ENCODE data around the gene MRGPRD. TPM values are rescaled to one million over a fixed set of nuclear protein-coding genes. Genes with fewer than 3 reads are reported as not detected.

MRGPRD gene
- total and polyA plus RNA-seq, 2 experiments from 2014 or later: not detected

DNA sequence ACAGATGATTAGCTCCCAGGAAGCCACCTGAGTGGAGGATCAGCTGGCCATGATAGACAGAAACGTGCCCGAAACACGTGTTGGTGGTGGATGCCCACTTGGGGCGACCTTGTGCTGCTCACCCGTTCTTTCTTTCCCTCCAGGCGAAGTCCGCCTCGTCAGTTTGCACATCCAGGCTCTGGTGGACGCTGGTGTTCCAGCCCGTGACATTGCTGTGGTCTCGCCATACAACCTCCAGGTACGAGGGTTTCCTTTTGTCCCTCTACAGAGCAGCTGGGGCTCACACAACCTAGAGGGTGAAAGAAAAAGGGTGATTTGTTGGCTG, 46.5 kb downstream of the MRGPRD start:
- no peak overlapping the region for H3K27ac Mint-ChIP-seq
- H3K4me3 Mint-ChIP-seq: no peak overlapping the region
- no peak overlapping the region for H3K27ac ChIP-seq (ENCODE audit: low read depth)
- no peaks in the 10 kb centered on the region for H3K79me2 ChIP-seq (replicated peaks; ENCODE audit: insufficient read depth)
- H4K20me1 ChIP-seq (replicated peaks; ENCODE audit: insufficient read depth): no peaks in the 10 kb centered on the region
- no peaks in the 10 kb centered on the region for H3K9me2 ChIP-seq (ENCODE audit: insufficient read depth)
- H3K4me2 ChIP-seq: no peak overlapping the region
- H3F3A ChIP-seq (replicated peaks; ENCODE audit: low read depth): no peaks in the 10 kb centered on the region
- H3K4me3 ChIP-seq: no peak overlapping the region
- TF ChIP-seq, protein P1, sequence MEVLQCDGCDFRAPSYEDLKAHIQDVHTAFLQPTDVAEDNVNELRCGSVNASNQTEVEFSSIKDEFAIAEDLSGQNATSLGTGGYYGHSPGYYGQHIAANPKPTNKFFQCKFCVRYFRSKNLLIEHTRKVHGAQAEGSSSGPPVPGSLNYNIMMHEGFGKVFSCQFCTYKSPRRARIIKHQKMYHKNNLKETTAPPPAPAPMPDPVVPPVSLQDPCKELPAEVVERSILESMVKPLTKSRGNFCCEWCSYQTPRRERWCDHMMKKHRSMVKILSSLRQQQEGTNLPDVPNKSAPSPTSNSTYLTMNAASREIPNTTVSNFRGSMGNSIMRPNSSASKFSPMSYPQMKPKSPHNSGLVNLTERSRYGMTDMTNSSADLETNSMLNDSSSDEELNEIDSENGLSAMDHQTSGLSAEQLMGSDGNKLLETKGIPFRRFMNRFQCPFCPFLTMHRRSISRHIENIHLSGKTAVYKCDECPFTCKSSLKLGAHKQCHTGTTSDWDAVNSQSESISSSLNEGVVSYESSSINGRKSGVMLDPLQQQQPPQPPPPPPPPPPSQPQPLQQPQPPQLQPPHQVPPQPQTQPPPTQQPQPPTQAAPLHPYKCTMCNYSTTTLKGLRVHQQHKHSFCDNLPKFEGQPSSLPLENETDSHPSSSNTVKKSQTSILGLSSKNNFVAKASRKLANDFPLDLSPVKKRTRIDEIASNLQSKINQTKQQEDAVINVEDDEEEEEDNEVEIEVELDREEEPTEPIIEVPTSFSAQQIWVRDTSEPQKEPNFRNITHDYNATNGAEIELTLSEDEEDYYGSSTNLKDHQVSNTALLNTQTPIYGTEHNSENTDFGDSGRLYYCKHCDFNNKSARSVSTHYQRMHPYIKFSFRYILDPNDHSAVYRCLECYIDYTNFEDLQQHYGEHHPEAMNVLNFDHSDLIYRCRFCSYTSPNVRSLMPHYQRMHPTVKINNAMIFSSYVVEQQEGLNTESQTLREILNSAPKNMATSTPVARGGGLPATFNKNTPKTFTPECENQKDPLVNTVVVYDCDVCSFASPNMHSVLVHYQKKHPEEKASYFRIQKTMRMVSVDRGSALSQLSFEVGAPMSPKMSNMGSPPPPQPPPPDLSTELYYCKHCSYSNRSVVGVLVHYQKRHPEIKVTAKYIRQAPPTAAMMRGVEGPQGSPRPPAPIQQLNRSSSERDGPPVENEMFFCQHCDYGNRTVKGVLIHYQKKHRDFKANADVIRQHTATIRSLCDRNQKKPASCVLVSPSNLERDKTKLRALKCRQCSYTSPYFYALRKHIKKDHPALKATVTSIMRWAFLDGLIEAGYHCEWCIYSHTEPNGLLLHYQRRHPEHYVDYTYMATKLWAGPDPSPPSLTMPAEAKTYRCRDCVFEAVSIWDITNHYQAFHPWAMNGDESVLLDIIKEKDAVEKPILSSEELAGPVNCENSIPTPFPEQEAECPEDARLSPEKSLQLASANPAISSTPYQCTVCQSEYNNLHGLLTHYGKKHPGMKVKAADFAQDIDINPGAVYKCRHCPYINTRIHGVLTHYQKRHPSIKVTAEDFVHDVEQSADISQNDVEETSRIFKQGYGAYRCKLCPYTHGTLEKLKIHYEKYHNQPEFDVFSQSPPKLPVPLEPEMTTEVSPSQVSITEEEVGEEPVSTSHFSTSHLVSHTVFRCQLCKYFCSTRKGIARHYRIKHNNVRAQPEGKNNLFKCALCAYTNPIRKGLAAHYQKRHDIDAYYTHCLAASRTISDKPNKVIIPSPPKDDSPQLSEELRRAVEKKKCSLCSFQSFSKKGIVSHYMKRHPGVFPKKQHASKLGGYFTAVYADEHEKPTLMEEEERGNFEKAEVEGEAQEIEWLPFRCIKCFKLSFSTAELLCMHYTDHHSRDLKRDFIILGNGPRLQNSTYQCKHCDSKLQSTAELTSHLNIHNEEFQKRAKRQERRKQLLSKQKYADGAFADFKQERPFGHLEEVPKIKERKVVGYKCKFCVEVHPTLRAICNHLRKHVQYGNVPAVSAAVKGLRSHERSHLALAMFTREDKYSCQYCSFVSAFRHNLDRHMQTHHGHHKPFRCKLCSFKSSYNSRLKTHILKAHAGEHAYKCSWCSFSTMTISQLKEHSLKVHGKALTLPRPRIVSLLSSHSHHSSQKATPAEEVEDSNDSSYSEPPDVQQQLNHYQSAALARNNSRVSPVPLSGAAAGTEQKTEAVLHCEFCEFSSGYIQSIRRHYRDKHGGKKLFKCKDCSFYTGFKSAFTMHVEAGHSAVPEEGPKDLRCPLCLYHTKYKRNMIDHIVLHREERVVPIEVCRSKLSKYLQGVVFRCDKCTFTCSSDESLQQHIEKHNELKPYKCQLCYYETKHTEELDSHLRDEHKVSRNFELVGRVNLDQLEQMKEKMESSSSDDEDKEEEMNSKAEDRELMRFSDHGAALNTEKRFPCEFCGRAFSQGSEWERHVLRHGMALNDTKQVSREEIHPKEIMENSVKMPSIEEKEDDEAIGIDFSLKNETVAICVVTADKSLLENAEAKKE (CRISPR knock-in tag; IDR thresholded peaks at IDR 0.05): no peak
- TF ChIP-seq, protein P2, sequence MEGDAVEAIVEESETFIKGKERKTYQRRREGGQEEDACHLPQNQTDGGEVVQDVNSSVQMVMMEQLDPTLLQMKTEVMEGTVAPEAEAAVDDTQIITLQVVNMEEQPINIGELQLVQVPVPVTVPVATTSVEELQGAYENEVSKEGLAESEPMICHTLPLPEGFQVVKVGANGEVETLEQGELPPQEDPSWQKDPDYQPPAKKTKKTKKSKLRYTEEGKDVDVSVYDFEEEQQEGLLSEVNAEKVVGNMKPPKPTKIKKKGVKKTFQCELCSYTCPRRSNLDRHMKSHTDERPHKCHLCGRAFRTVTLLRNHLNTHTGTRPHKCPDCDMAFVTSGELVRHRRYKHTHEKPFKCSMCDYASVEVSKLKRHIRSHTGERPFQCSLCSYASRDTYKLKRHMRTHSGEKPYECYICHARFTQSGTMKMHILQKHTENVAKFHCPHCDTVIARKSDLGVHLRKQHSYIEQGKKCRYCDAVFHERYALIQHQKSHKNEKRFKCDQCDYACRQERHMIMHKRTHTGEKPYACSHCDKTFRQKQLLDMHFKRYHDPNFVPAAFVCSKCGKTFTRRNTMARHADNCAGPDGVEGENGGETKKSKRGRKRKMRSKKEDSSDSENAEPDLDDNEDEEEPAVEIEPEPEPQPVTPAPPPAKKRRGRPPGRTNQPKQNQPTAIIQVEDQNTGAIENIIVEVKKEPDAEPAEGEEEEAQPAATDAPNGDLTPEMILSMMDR (conservative IDR thresholded peaks at IDR 0.05; ENCODE audit: low read depth in 2 of 2): 0 out of 4 replicates have a peak, but pooled peaks of 1 of the 2 experiments have one; percentile 23
- no peak for ATAC-seq
- no peak overlapping the region for H2AFZ ChIP-seq
- H3K4me1 ChIP-seq (ENCODE audit: insufficient read depth): no peaks in the 10 kb centered on the region
- peaks cover 4% of the 10 kb centered on the region; the same call in 1 of the 2 replicates for H3K36me3 ChIP-seq (ENCODE audit: insufficient read depth)
- DNase-seq (ENCODE audit: low spot score): no peak
- H3K9me3 Mint-ChIP-seq: no peaks in the 10 kb centered on the region
- peaks cover 8% of the 10 kb centered on the region for H3K27me3 Mint-ChIP-seq (ENCODE audit: insufficient read depth, low read depth, poor library complexity)
- no peaks in the 10 kb centered on the region for H3K4me1 Mint-ChIP-seq
- H3K27me3 ChIP-seq (ENCODE audit: insufficient read depth): no peaks in the 10 kb centered on the region
- peaks cover 29% of the 10 kb centered on the region for H3K36me3 Mint-ChIP-seq (ENCODE audit: low read depth)

DNA sequence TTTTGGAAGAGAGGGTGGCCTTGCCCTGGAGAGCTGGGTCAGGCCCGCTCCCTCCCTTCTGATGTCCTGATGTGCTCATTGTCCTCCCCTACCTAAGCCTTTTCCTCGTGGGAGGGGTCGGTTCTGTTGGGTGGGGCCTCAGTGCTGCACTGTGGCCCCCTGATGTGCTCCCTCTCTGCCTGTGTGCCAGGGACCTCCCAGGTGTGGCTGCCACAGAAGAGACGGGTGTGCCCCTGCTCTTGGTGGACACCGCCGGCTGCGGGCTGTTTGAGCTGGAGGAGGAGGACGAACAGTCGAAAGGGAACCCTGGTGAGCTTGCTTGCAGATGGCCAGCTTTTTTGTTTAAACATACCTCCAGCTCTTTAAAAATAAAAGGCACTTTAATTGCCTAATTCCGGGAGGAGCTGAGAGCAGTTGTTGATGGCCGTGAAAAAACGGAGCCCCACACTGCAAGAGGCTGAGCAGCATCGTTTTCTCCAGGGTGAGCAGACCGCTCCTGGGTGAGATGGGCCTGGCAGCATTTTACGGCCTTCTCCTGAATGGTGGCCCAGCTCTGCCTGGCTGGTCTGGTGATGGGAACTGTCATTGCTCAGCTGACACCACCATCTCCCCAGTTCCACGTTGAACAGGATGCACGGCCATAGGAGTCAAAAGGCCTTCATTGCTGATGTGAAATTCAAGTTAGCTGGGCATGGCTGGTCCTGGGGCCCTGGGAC, 47.0 kb downstream of the MRGPRD start:
- Mint-ChIP-seq H3K9me3 (no peaks in the 10 kb centered on the region), H3K27ac (no peak overlapping the region), H3K36me3 (ENCODE audit: low read depth) (peaks cover 33% of the 10 kb centered on the region), H3K4me1 (no peaks in the 10 kb centered on the region), H3K4me3 (no peak overlapping the region), H3K27me3 (ENCODE audit: insufficient read depth, low read depth, poor library complexity) (peaks cover 7% of the 10 kb centered on the region)
- Histone ChIP-seq H3K4me2 (no peak overlapping the region), H3K27me3 (ENCODE audit: insufficient read depth) (no peaks in the 10 kb centered on the region), H3K27ac (ENCODE audit: low read depth) (no peak overlapping the region), H3K9me2 (ENCODE audit: insufficient read depth) (no peaks in the 10 kb centered on the region), H3K36me3 (ENCODE audit: insufficient read depth) (peaks cover 4% of the 10 kb centered on the region; the same call in 1 of the 2 replicates), H2AFZ (no peak overlapping the region), H3F3A (replicated peaks; ENCODE audit: low read depth) (no peaks in the 10 kb centered on the region), H3K79me2 (replicated peaks; ENCODE audit: insufficient read depth) (no peaks in the 10 kb centered on the region), H4K20me1 (replicated peaks; ENCODE audit: insufficient read depth) (no peaks in the 10 kb centered on the region), H3K4me1 (ENCODE audit: insufficient read depth) (no peaks in the 10 kb centered on the region), H3K4me3 (no peak overlapping the region)
- ATAC-seq (no peak), DNase-seq (ENCODE audit: low spot score) (no peak)
- TF ChIP-seq EZH2phosphoT487 (IDR thresholded peaks at IDR 0.05; ENCODE audit: unreplicated experiment): no peak

All from GM23338 (cell line).